Neuron (in vitro differentiated cells): ENCODE data around the gene BACH2.

ENCODE experiments used
- H2AFZ ChIP-seq: one replicate; pipeline ENCODE4 v1.6.1; 2013; ENCODE audit warnings: low read depth, mild to moderate bottlenecking, inconsistent platforms, low read length, moderate library complexity
- H3K27me3 ChIP-seq: one replicate; pipeline ENCODE4 v1.6.1; 2013; ENCODE audit warnings: low read length; ENCODE audit not compliant: insufficient read depth
- H3K36me3 ChIP-seq: one replicate; pipeline ENCODE4 v1.6.1; 2013; ENCODE audit warnings: low read length; ENCODE audit not compliant: insufficient read depth
- H3K4me1 ChIP-seq: one replicate; pipeline ENCODE4 v1.6.1; 2013; ENCODE audit warnings: low read length; ENCODE audit not compliant: insufficient read depth
- H3K4me3 ChIP-seq: 2 replicates; pipeline ENCODE4 v1.5.1; 2013; ENCODE audit warnings: mild to moderate bottlenecking, low read length, moderate library complexity
- H3K9me3 ChIP-seq: one replicate; pipeline ENCODE4 v1.6.1; 2013; ENCODE audit warnings: low read length

BACH2 gene

GRCh38 chr6:90111387-90111786 is 185.3 kb downstream of the BACH2 start:
- Histone ChIP-seq H3K27me3 (no peaks in the 10 kb centered on the region), H3K36me3 (no peaks in the 10 kb centered on the region), H2AFZ (no peak overlapping the region), H3K4me3 (no peak overlapping the region), H3K4me1 (peaks cover 12% of the 10 kb centered on the region), H3K9me3 (peaks cover 4% of the 10 kb centered on the region)

GRCh38 chr6:90110971-90111370 is 185.7 kb downstream of the BACH2 start:
- no peaks in the 10 kb centered on the region for H3K27me3 ChIP-seq
- no peak overlapping the region for H2AFZ ChIP-seq
- no peaks in the 10 kb centered on the region for H3K36me3 ChIP-seq
- H3K4me3 ChIP-seq = no peak overlapping the region
- peaks cover 12% of the 10 kb centered on the region for H3K4me1 ChIP-seq
- H3K9me3 ChIP-seq = peaks cover 4% of the 10 kb centered on the region

GRCh38 chr6:90109141-90109540 is 187.5 kb downstream of the BACH2 start:
- no peak overlapping the region for H3K4me3 ChIP-seq
- no peaks in the 10 kb centered on the region for H3K27me3 ChIP-seq
- H3K36me3 ChIP-seq = no peaks in the 10 kb centered on the region
- H2AFZ ChIP-seq = no peak overlapping the region
- peaks cover 4% of the 10 kb centered on the region for H3K9me3 ChIP-seq
- H3K4me1 ChIP-seq = peaks cover 14% of the 10 kb centered on the region

DNA sequence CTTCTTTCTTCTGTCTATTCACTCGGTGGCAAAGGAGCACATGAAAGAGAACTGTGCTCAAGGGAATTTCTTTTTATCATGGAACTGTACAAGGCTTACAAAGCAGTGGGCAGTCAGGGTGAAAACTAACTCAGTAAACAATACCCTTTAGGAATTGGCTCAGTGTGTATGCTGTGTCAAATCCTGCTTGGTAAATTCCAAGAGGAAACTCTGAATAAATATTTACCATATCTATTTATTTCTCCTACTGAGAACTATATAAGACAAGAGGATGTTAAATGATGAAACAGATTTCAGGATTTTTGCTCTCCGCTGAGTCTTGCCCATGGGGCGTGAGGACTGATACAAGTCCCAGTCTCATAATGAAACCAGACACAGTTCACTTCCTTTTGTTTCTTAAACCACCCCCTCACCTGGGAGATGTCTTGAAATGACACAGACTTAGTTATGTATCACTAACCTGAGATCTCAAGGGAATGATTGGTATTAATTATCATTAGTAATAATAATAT is 188.8 kb downstream of the BACH2 start:
- no peaks in the 10 kb centered on the region for H3K27me3 ChIP-seq
- H3K4me1 ChIP-seq = peaks cover 14% of the 10 kb centered on the region

DNA sequence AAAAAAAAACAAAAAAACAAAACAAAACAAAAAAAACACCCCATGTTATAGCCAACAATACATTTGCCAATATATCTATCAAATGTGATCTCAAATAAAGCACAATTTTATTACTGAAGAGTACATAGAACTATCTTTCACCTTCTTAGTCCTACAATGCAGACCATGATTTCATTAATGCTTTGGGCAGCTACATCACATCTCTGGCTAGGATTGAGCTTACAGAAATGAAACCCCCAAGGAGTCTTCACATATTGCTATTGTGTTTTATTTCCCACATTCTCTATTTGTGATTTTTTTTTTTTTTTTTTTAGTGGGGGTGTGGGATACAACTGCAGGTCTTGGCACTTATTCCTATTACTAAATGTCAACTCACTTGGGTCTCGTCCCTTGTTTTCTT is 189.3 kb downstream of the BACH2 start:
- no peaks in the 10 kb centered on the region for H3K36me3 ChIP-seq
- H2AFZ ChIP-seq = no peak overlapping the region
- no peak overlapping the region for H3K4me3 ChIP-seq
- peaks cover 14% of the 10 kb centered on the region for H3K4me1 ChIP-seq
- H3K9me3 ChIP-seq = no peaks in the 10 kb centered on the region
- H3K27me3 ChIP-seq = no peaks in the 10 kb centered on the region

More for the DNA sequence above, 188.8 kb downstream of the BACH2 start:
- H3K4me3 ChIP-seq = no peak overlapping the region
- no peaks in the 10 kb centered on the region for H3K36me3 ChIP-seq
- H2AFZ ChIP-seq = no peak overlapping the region
- H3K9me3 ChIP-seq = peaks cover 1% of the 10 kb centered on the region

DNA sequence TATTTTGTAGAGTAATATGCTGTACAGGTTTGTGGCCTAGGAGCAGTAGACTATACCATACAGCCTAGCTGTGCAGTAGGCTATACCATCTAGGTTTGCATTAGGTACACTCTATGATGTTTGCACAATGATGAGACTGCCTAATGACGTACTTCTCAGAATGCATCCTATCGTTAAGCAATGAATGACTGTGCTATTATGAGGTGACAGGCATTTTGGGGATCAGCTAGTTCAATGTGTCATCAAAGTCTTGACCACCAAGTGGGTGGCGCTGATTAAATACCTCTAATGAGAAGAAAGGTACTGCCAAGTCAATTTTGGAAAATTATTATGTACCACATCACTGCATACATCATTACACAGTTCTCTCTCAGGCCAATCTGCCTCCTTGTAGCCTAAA is 190.2 kb downstream of the BACH2 start:
- Histone ChIP-seq H3K9me3 (no peaks in the 10 kb centered on the region), H3K36me3 (no peaks in the 10 kb centered on the region), H3K27me3 (no peaks in the 10 kb centered on the region), H3K4me3 (no peak overlapping the region), H2AFZ (no peak overlapping the region), H3K4me1 (peaks cover 14% of the 10 kb centered on the region)

DNA sequence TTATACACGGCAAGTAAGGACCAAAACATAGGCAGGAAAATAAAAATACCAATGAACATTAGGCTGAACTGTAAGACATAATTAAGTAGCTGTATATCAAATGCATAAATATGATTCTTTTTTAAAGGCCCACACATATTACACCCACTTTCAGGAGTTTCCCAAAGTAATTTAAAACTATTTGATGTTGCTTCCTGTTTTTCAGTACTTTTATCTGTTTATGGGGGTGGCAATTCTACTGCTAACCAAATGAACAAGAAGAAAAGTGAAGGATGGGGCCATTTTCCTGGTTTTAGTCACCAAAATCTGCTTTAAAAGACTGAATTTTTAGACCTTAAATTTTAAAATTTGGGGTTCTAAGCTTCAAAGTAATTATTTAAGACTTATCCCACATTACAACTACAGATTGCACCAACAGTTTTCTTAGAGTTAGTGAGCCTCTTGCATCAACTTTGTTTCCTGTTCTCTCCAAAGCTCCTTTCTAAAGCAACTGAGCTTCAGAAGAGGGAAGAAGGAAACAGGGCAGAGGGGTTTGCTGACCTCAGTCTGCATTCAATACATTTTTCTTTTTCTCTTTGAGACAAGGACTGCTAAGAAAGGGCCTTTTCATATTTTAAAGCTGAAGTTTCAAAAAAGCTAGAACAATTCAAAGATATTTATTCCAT is 191.0 kb downstream of the BACH2 start:
- no peak overlapping the region for H2AFZ ChIP-seq
- H3K4me3 ChIP-seq = no peak overlapping the region
- no peaks in the 10 kb centered on the region for H3K27me3 ChIP-seq
- peaks cover 14% of the 10 kb centered on the region for H3K4me1 ChIP-seq
- no peaks in the 10 kb centered on the region for H3K36me3 ChIP-seq
- no peaks in the 10 kb centered on the region for H3K9me3 ChIP-seq

DNA sequence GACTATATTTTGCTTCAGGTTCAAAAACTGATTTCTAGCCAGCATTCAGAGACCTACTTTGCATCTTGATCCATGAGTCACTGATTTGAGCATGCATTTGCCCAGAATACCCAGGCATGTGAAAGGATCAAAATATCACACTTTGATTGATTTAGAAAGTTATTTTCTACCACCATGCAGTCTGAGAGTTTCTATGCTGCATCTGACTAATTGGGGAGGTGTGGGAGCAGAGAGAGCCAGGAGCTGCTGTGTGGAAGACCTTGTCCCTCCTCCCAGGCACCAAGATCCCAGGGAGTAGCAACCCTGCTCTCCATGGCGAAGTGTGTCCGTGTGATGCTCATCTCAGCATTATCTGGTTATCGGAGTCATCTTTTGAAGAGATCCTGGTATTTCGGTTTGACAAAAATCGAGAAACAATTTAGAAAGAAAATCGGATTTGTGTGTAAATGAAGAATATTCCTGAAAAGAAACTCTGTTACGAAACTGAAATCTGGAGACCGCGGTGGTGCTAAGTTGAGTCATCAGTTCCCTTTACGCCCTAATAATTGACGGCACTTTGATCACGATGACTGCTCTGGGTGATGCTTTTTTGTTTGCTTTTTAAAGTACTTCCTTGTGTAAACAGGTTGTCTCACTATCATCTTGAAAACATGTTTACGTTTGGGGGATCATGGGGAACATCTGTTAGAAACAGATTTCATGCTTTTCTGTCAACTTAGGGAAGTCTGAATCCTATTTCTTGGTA is 193.4 kb downstream of the BACH2 start:
- Histone ChIP-seq H2AFZ (no peak overlapping the region), H3K9me3 (no peaks in the 10 kb centered on the region), H3K27me3 (no peaks in the 10 kb centered on the region), H3K4me3 (no peak overlapping the region), H3K36me3 (no peaks in the 10 kb centered on the region), H3K4me1 (peaks cover 13% of the 10 kb centered on the region)

- Histone ChIP-seq H3K4me1 (peaks cover 5% of the 10 kb centered on the region), H3K36me3 (no peaks in the 10 kb centered on the region), H3K9me3 (no peaks in the 10 kb centered on the region), H3K4me3 (no peak overlapping the region), H2AFZ (no peak overlapping the region), H3K27me3 (no peaks in the 10 kb centered on the region)
These were observed 195.2 kb downstream of the BACH2 start for GRCh38 chr6:90101403-90101802.

DNA sequence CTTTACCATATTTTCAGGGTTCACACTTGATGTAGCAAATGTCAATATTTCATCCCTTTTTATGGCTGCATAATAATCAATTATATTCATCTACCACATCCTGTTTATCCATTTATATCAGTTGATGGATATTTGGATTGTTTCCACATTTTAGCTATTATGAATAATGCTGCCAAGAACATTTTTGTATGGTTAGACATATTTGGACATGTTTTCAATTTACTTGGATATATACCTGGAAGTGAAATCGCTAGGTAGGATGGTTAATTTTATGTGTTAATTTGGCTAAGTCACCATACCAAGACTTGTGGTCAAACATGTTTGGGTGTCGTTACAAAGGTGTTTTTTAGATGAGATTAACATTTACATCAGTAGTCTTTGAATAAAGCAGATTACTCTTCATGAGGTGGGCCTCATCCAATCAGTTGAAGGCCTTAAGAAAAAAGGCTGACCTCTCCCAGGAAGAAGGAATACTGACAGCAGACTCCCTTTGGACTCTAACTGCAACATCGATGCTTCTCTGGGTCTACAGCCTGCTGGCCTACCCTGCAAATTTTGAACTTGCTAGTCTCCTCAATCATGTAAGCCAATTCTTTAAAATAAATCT is 196.5 kb downstream of the BACH2 start:
- no peak overlapping the region for H2AFZ ChIP-seq
- H3K9me3 ChIP-seq = no peaks in the 10 kb centered on the region
- no peaks in the 10 kb centered on the region for H3K36me3 ChIP-seq
- no peaks in the 10 kb centered on the region for H3K27me3 ChIP-seq
- H3K4me3 ChIP-seq = no peak overlapping the region
- H3K4me1 ChIP-seq = peaks cover 3% of the 10 kb centered on the region

- H3K4me1 ChIP-seq = peaks cover 3% of the 10 kb centered on the region
- no peak overlapping the region for H2AFZ ChIP-seq
These were observed 198.0 kb downstream of the BACH2 start for GRCh38 chr6:90098627-90099026.

DNA sequence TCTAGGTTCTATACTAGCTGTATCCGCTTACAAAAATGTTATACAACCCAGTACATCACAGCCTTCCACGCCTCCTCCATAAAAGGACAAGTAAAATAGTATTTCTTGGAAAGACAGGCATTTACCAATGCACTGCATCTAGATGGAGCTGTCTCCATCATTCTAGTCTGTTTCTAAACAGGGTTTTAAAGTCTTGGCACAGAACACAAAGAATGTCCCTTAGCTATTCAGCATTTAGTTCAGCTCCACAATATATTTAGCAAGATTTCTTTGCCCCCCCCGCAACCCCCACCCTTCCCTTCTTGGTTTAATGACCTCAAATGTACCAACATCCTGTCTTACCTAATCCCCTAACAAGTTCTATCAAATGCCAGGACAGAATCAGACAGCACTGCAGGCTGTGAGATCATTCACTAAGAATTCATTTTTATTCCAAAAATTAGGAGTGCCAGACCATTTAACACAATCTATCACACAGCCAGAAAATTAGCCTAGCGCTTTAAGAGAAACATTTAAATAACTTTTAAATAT is 198.6 kb downstream of the BACH2 start:
- H3K36me3 ChIP-seq = no peaks in the 10 kb centered on the region
- no peaks in the 10 kb centered on the region for H3K27me3 ChIP-seq
- no peak overlapping the region for H3K4me3 ChIP-seq
- H2AFZ ChIP-seq = no peak overlapping the region
- H3K4me1 ChIP-seq = peaks cover 3% of the 10 kb centered on the region
- no peaks in the 10 kb centered on the region for H3K9me3 ChIP-seq

More at GRCh38 chr6:90098627-90099026, 198.0 kb downstream of the BACH2 start:
- H3K4me3 ChIP-seq = no peak overlapping the region
- no peaks in the 10 kb centered on the region for H3K9me3 ChIP-seq
- no peaks in the 10 kb centered on the region for H3K27me3 ChIP-seq
- H3K36me3 ChIP-seq = no peaks in the 10 kb centered on the region

DNA sequence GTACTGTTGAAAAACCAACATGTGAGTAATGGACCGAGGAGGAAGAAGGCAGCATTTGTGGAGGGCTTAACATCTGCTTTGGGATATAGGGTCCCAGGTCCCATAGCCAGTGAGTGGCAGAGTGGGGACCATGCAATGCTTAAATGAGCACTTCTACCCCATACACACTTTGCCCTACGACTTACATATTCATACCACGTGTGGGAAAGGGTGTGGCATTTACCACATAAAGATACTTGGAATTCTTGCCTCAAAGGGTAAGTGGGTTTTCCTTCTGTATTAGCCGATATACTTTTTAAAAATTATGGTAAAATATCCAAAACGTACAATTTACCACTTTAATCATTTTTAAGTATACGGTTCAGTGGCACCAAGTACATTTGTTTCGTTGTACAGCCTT is 199.3 kb downstream of the BACH2 start:
- H3K36me3 ChIP-seq = no peaks in the 10 kb centered on the region
- H2AFZ ChIP-seq = no peak overlapping the region
- H3K9me3 ChIP-seq = no peaks in the 10 kb centered on the region
- H3K4me1 ChIP-seq = peaks cover 3% of the 10 kb centered on the region
- H3K27me3 ChIP-seq = no peaks in the 10 kb centered on the region
- H3K4me3 ChIP-seq = no peak overlapping the region
